Lung microvascular endothelial cell (primary cell): ENCODE data around the gene MDGA2. TPM values are rescaled to one million over a fixed set of nuclear protein-coding genes. Genes with fewer than 3 reads are reported as not detected.
"Not testable (repeated sequence)": the region's sequence is repeated elsewhere in the genome, so short reads cannot be mapped to it uniquely, and the experiment has no call there.

ENCODE experiments used
- DNase-seq, 2 donors: peaks; one replicate each; pipeline versions ENCODE4 v3.0.0 to v3.0.0-alpha.2; 2010; ENCODE audit warnings: low read depth in 2 of 2
- total RNA-seq: library from RNA; depleted of rRNA; stranded (reverse); fragments of >200 nt; gene quantifications from 2 replicates; pipeline ENCODE4 v1.2.1, GENCODE V29; 2014

MDGA2 gene
- total RNA-seq, 1 donor from 2014 or later = not detected

DNA sequence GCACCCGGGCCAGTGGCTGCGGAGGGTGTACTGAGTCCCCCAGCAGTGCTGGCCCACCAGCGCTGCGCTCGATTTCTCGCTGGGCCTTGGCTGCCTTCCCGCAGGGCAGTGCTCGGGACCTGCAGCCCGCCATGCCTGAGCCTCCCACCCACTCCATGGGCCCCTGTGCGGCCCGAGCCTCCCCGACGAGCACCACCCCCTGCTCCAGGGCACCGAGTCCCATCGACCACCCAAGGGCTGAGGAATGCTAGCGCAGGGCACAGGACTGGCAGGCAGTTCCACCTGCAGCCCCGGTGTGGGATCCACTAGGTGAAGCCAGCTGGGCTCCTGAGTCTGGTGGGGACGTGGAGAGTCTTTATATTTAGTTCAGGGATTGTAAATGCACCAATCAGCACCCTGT, 432.8 kb downstream of the MDGA2 start:
- DNase-seq = not testable (repeated sequence)

GRCh38 chr14:47240748-47241437, 434.5 kb downstream of the MDGA2 start:
- no peak for DNase-seq

DNA sequence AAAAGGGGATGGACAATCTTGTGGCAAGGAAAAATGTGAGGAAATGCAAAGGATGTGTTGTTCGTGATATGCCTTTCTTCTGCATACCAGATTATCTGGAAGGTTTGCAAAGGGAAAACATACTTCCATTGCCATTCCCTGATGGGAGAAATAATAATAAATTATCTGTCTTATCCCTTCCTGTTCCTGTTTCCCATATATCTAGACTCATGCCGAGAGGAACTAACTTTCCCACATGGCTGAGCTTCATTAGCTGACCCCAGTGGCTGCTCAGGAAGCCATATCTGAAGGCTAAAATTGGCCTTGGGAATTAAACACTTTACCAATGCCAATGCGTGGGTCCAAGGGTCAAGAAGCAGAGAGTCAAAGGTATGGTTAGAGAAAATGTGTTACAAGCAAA, 439.8 kb downstream of the MDGA2 start:
- DNase-seq = no peak

- DNase-seq = no peak
Measured at GRCh38 chr14:47226877-47227520, 448.4 kb downstream of the MDGA2 start.

DNA sequence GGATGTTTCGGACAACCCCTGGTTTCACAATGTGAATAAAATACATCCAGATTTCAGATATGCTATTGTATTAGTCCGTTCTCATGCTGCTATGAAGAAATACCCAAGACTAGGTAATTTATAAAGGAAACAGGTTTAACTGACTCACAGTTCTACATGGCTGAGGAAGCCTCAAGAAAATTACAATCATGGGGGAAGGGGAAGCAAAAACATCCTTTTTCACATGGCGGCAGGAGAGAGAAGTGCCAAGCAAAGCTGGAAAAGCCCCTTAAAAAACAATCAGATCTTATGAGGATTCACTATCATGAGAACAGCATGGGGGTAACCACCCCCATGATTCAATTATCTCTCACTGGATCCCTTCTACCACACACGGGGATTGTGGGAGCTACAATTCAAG, 451.7 kb downstream of the MDGA2 start:
- no peak for DNase-seq

DNA sequence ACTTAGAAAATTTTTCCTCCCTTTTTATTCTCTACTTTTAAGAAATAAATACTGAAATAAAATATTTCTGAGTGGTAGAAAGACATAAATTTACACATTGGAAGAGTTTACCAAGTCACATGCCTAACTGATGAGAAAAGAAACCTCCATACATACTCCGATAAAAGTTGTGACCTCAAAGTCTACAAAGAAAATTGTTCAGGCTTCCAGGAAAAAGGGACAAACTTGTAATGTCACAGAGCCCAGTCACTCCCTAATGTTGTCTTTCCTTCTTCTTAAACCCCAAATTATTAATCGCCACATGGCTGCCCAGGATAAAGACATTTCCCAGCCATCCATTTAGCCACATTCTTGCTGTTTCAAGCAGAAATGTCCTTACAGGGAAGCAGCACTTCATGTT, 455.3 kb downstream of the MDGA2 start:
- no peak for DNase-seq

DNA sequence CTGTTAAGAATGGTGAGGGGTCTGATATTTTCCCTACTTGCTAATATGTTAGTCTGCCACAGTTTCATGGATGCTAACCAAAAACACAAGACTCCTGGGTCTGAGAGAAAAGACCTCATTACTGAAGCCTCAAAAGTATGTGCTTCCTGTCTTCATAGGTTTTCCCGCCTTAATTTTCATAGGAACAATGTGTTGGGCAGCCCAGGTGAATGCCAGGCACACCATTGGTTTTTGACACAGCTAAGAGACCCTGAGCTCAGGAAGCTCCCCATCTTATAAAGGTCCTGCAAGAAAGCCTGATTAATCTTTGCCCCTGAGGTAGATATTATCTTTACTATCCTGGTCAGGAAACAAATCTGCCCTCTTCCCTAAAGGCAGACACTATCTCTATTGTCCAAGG, 464.1 kb downstream of the MDGA2 start:
- no peak for DNase-seq

DNA sequence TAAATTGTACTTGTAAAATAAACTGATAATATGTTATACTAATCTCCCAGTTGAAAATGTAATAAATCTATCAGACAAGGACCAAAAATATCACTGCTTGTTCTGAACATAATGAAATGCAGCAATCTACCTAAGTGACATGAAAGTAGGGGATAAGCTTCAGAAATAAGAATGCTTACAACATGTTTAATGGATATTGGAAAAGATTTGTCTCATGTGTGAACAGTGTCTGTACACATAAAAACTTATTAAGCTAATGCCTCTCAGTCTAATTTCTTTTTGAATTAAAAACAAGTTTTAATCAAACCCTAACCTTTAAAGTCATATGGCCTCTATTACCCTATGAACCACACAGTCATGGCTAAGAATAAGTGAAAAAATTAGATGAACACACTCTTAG, 465.3 kb downstream of the MDGA2 start:
- DNase-seq = no peak

DNA sequence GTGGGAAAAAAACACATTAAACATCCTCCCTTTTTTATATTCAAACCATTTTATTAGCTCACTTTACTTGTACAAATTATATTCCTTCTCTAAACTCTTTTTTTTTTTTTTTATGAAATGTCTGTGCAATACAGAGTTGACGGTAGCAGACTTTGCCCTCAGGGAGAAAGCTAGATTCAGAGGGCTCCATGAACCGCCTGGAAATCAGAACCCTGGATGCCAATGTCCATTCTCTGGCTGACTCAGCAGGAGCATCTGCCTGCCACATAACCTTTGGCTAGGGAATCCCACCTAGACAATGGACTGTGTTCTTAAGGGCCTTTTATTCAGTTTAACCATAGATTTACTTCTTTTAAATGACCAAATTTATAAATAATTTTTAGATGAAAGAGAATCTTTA, 467.0 kb downstream of the MDGA2 start:
- no peak for DNase-seq

- no peak for DNase-seq
Measured at GRCh38 chr14:47207617-47208016, 467.8 kb downstream of the MDGA2 start.

DNA sequence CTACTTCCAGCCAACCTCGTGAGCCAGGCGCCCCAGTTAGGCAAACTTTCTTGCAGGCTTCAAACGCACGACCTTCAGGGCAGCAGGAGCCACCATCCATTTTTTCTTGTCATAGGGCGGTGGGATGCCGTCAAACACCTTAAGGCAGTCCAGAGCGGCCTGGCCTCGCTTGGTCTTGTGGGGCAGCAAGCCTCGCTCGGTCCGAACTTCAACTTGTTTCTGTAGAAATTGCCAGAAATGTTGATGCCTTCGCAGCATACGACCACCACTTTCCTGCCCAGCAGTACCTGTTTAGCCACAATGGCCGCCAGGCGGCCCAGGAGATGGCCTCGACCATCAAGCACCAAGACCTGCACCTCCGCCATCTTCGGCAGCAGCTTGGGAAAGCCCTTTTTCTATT, 474.7 kb downstream of the MDGA2 start:
- no peak for DNase-seq

DNA sequence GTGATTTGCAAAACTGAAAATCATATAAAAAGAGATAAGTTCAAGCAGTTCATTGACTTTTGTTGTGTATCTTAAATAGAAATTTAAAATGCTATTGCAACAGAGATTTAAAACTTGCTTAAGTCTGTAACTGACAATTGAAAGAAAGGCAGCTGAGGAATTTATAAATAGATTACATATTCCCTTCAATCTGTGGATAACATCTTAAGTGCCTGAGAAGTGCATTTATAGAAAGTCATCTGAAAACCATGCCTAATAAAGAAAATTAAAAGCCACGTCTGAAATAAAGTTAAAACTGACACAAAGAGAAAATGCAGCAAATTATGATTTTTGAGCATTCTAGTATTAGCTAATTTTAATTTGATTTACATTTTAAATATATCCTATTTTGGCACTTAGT, 479.8 kb downstream of the MDGA2 start:
- DNase-seq = no peak

- DNase-seq = no peak
Measured at GRCh38 chr14:47194055-47194454, 481.4 kb downstream of the MDGA2 start.

DNA sequence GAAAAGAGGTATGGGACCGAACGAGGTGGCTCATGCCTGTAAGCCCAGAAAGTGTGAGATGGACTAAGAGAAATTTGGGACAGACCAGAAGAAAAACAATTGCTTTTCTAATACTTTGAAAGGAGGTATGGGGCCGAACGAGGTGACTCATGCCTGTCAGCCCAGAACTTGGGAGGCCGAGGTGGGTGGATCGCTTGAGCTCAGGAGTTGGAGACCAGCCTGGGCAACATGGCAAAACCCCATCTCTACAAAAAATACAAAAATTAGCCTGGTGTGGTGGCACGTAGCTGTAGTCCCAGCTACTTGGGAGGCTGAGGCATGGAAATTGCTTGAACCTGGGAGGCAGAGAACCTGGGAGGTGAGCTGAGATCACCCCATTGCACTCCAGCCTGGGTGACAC, 483.2 kb downstream of the MDGA2 start:
- DNase-seq = not testable (repeated sequence)

- no peak for DNase-seq
Measured at GRCh38 chr14:47191700-47192099, 483.7 kb downstream of the MDGA2 start.

DNA sequence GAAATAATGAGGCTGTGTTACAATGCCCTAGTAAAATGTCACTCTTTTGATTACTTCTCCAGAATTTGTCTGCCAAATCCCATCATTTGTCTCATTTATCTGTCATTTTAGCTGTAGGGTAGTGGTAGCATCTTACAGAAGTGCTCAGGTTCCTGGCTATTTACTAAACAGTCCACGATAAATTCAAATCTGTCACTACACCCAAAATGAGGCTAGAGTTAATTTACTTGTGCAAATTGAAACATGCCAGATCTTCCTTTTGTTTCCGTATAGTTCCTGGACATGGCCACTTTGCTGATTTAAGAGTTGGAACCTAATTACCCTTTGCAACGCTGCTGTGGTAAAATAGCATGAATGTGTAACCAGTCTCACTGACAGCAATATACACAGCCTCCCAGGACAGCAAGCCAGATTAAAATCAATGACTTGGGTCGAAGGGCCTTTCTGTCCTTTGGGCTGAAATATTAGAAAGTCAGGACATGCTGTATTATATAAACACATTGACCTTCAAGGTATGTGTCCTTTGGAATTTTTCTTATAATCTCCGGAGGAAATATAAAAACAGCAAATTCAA, 485.4 kb downstream of the MDGA2 start:
- no peak for DNase-seq

- DNase-seq = peak in 1 of 2 donors; percentile 4
Measured at GRCh38 chr14:47186486-47186885, 488.9 kb downstream of the MDGA2 start.

- DNase-seq = no peak
Measured at GRCh38 chr14:47179906-47180305, 495.5 kb downstream of the MDGA2 start.

GRCh38 chr14:47171896-47172295, 503.5 kb downstream of the MDGA2 start:
- not testable (repeated sequence) for DNase-seq

DNA sequence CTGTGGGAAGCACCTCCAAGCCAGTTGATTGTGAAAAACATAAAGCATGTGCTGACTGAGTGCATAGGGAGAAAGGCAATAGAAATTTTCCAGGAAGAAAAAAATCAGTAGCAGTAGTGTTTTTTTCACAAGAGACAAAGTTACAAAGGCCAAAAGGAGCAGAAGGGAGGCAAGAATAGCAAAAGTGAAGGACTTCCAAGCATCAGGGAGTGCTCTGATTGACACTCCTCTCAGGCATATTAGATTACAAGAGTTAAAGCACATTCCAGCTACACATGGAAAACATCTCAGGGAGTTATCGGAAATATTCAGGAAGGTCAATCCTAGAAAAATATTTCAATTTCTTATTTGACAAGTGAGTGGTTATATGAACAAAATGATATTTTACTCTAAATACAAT, 508.0 kb downstream of the MDGA2 start:
- DNase-seq = no peak

DNA sequence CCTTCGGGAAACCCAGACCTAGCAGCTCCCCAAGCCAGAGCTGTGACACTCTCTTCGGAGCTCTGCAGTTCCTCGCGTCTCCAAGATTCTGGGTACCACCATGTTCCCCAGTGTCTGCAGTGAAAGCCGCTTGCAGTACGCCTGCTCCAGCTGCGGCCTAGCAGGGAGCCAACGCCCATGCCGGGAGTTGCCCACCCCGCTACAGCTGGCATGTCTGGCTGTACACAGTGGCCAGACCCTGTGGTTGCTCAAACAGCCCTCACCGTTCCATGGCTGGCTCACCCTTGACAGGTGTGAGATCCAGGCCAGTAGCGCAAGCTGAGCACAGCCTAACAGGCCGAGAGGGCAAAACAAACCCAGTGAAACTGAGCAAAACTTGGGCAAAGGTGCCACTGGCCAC, 520.0 kb downstream of the MDGA2 start:
- DNase-seq = no peak

DNA sequence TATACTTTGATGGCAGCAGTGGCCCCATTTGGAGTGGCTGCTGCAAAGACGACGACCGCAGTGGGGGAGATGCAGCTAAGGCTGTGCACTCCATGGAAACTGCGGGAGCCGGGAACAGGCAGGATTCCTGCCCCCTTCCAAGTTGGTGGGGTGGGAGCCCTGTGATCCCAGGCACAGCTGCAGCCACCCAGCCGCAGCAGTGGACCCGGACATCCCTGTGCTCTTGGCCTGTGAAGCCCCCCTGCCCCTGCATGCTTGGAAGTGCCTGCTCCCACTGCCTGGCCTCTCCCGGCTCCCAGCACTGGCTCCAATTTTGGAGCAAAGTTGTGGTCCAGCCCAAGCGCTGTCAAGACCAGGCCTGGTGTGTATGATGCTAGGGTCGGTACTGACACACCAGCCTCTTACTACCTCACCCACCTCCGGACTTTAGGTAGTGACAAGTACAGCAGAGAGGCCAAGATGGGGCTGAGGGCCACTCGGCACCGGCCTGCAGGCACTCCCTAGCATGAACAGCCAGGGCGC, 521.1 kb downstream of the MDGA2 start:
- no peak for DNase-seq

DNA sequence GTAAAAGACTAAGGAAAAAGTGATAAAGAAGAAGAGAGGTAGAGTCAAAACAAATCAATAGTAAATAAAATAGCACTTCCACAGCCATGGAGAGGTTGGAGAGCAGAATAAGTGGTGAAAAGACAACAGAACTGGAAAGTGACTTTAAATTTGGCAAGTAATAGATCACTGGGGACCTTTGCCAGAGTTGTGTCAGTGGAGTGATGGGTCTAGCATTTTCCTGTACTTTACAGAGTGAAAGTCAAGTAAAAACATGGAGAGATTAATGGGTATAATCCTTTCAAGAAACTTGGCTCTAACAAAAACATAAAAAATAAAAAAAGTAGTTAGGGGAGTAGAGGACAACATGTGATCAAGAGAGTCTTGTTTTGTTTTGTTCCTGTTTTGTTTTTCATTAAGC, 521.7 kb downstream of the MDGA2 start:
- no peak for DNase-seq
